Tibial nerve (tissue), 4 donors: ENCODE results near the gene TLK1. TPM values are rescaled to one million over a fixed set of nuclear protein-coding genes. Genes with fewer than 3 reads are reported as not detected.

Source experiments
- DNase-seq, 2 donors: peaks; one replicate each; pipeline ENCODE4 v3.0.0-alpha.2; 2019; ENCODE audit warnings: low spot score in 2 of 2
- H3K27ac ChIP-seq, 4 donors: fragments of 200-600 bp; sonication (generic) in 3 of 4; one replicate each; pipeline ENCODE4 v1.5.1; 2017 to 2019; ENCODE audit warnings: mild to moderate bottlenecking in 1 of 4
- H3K27me3 ChIP-seq, 2 donors: fragments of 200-600 bp; sonication (generic) in 1 of 2; one replicate each; pipeline versions ENCODE4 v1.5.1 to v1.6.0; 2017 to 2019
- H3K36me3 ChIP-seq, 3 donors: fragments of 200-600 bp; sonication (generic); one replicate each; pipeline ENCODE4 v1.5.1; 2018 to 2019
- H3K4me1 ChIP-seq, 4 donors: fragments of 200-600 bp; sonication (generic) in 3 of 4; one replicate each; pipeline ENCODE4 v1.5.1; 2017 to 2019
- H3K4me3 ChIP-seq, 4 donors: fragments of 200-600 bp; sonication (generic) in 3 of 4; one replicate each; pipeline ENCODE4 v1.5.1; 2017 to 2019; ENCODE audit warnings: mild to moderate bottlenecking in 1 of 4, moderate library complexity in 1 of 4
- H3K9me3 ChIP-seq, 4 donors: fragments of 200-600 bp; sonication (generic) in 3 of 4; one replicate each; pipeline ENCODE4 v1.5.1; 2017 to 2019
- CTCF ChIP-seq, 5 experiments: fragments of 200-600 bp in 3 of 5; fragments of 450-650 bp in 2 of 5; sonication (generic) in 3 of 5; IDR thresholded peaks; one replicate each; pipeline ENCODE4 v1.5.1; 2016 to 2019; ENCODE audit warnings: antibody characterized with exemption in 5 of 5, mild to moderate bottlenecking in 3 of 5, moderate library complexity in 2 of 5
- EP300 ChIP-seq, 2 donors: sonication (generic); formaldehyde crosslinking; IDR thresholded peaks; one replicate each; pipeline ENCODE4 v1.6.1; 2017; ENCODE audit warnings: antibody characterized with exemption in 2 of 2, mild to moderate bottlenecking in 1 of 2
- POLR2A ChIP-seq, 2 donors: fragments of 450-650 bp; IDR thresholded peaks; one replicate each; pipeline ENCODE4 v1.6.1; 2017; ENCODE audit warnings: antibody characterized with exemption in 2 of 2, mild to moderate bottlenecking in 2 of 2, moderate library complexity in 2 of 2
- WGBS, 2 donors: methylation state at CpG; one replicate each; pipeline ENCODE4 v1.1.5; 2018; 5-methylcytosine and 5-hydroxymethylcytosine counted together
- total RNA-seq, 4 donors: library from RNA; depleted of rRNA; stranded (reverse); fragments of >200 nt; gene quantifications; one replicate each; pipeline ENCODE4 v1.1.0, GENCODE V29; 2016

The TLK1 gene
- total RNA-seq, 4 donors from 2014 or later: 25.7 to 54.7 (median 45.4) TPM

DNA sequence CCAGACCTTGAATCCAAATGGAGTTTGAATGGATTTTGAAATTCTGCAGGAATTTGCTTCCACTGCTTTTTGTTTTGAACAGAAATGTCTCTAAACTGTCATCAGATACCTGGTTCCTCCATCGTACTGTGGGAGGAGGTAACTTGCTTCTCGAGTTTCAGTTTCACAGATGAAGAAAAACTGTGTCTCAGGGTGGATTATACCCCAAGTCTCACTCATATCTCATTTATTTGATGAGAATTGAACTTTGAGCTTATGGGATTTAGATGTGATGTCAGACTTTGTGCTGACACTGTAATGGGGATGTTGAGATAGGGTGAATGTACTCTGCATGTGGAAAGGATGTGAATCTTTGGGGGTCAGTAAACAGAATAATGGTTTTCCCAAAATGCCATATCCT, 124.2 kb downstream of the TLK1 start:
- DNase-seq: no peak
- Histone ChIP-seq H3K4me3 (no peak overlapping the region), H3K36me3 (peaks cover 0 to 63% (median 0%) of the 10 kb centered on the region in 3 donors), H3K9me3 (no peaks in the 10 kb centered on the region), H3K4me1 (no peaks in the 10 kb centered on the region), H3K27ac (no peak overlapping the region), H3K27me3 (no peaks in the 10 kb centered on the region)
- no peak for TF ChIP-seq EP300 (IDR thresholded peaks at IDR 0.05)
- TF ChIP-seq POLR2A (IDR thresholded peaks at IDR 0.05): no peak
- TF ChIP-seq CTCF (IDR thresholded peaks at IDR 0.05): no peak
- 94 to 97% methylated on average over 2 of the region's 2 CpGs for WGBS, 2 donors

- no peaks in the 10 kb centered on the region for H3K9me3 ChIP-seq
- H3K36me3 ChIP-seq: peaks cover 0 to 62% (median 0%) of the 10 kb centered on the region in 3 donors
- DNase-seq: no peak
- no peak overlapping the region for H3K4me3 ChIP-seq
- TF ChIP-seq CTCF (IDR thresholded peaks at IDR 0.05) (no peak), POLR2A (IDR thresholded peaks at IDR 0.05) (no peak)
- no peak overlapping the region for H3K27ac ChIP-seq
- no peaks in the 10 kb centered on the region for H3K27me3 ChIP-seq
- no peaks in the 10 kb centered on the region for H3K4me1 ChIP-seq
- 28% methylated on average over 2 of the region's 2 CpGs for WGBS, 2 donors
These were observed 126.4 kb downstream of the TLK1 start for GRCh38 chr2:171034315-171034714.

DNA sequence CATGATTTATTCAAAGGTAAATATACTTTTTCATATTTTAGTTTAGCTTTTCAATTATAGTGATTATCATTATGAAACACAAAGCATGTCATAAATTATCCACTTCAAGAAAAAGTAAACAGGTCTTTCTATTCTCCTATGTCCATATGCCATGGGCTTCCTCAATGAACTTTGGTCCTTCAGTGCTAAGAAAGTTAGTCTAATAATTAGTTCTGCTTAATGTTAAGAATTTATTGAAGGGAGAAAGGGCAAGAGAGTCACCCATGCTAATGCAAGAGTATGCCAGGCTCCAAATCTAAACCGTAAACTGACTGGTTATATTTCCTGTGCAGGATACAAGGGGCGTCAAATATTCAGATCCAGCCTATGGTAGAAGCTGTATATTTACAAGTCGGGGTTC, 135.5 kb downstream of the TLK1 start:
- Histone ChIP-seq H3K4me1 (no peaks in the 10 kb centered on the region), H3K4me3 (no peak overlapping the region), H3K9me3 (no peaks in the 10 kb centered on the region), H3K27me3 (no peaks in the 10 kb centered on the region), H3K36me3 (peaks cover 0 to 29% (median 0%) of the 10 kb centered on the region in 3 donors), H3K27ac (no peak overlapping the region)
- TF ChIP-seq CTCF (IDR thresholded peaks at IDR 0.05): no peak
- TF ChIP-seq EP300 (IDR thresholded peaks at IDR 0.05): no peak
- no peak for TF ChIP-seq POLR2A (IDR thresholded peaks at IDR 0.05)
- WGBS, 2 donors: 78% methylated on average over 3 of the region's 3 CpGs
- no peak for DNase-seq

DNA sequence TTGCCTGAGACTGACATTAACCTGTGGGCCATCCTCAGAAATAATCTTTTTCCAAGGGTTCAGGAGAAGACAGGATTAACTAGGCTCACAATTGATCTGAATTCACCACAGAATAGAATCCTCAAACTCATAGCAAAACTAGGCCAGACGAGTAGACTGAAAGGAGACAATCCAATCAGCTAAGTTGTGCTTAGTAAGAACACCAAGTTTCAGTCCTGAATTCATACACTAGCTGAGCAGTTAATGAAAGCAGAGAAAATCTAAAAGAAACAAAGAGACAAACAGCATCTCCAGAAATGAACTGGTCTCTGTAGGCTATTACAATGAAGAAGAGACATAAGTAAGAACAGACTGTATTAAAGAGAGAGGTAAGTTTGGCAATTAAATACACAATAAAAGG, 142.2 kb downstream of the TLK1 start:
- no peak for DNase-seq
- Histone ChIP-seq H3K27me3 (no peaks in the 10 kb centered on the region), H3K36me3 (peaks cover 0 to 20% (median 0%) of the 10 kb centered on the region in 3 donors), H3K27ac (no peak overlapping the region), H3K9me3 (no peaks in the 10 kb centered on the region), H3K4me1 (no peaks in the 10 kb centered on the region), H3K4me3 (no peak overlapping the region)
- 91 to 100% methylated on average over 1 of the region's 1 CpG for WGBS, 2 donors
- TF ChIP-seq CTCF (IDR thresholded peaks at IDR 0.05) (no peak), POLR2A (IDR thresholded peaks at IDR 0.05) (no peak), EP300 (IDR thresholded peaks at IDR 0.05) (no peak)

DNA sequence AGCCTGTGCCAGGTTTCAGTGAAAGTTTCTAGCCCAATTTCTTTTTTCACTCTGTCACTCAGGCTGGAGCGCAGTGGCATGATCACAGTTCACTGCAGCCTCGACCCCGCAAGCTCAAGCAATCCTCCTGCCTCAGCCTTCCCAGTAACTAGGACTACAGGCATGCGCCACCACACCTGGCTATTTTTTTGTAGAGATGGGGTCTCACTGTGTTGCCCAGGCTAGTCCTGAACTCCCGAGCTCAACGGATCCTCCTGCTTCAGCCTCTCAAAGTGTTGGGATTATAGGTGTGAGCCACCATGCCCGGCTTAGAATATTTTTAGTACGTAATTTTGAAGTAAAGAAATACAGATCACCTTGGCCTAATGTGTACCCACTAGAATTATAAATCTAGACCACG, 144.6 kb downstream of the TLK1 start:
- Histone ChIP-seq H3K27me3 (no peaks in the 10 kb centered on the region), H3K4me1 (no peaks in the 10 kb centered on the region), H3K4me3 (no peak overlapping the region), H3K36me3 (peaks cover 0 to 35% (median under 1%) of the 10 kb centered on the region in 3 donors), H3K9me3 (no peaks in the 10 kb centered on the region), H3K27ac (no peak overlapping the region)
- TF ChIP-seq EP300 (IDR thresholded peaks at IDR 0.05) (no peak), CTCF (IDR thresholded peaks at IDR 0.05) (no peak), POLR2A (IDR thresholded peaks at IDR 0.05) (no peak)
- WGBS, 2 donors: 92 to 97% methylated on average over 9 of the region's 9 CpGs
- DNase-seq: no peak
